ENCODE measurements around the gene THEM5. TPM values are rescaled to one million over a fixed set of nuclear protein-coding genes. Genes with fewer than 3 reads are reported as not detected.

THEM5 gene
- total RNA-seq, 1 experiment from 2014 or later, result not detected

DNA sequence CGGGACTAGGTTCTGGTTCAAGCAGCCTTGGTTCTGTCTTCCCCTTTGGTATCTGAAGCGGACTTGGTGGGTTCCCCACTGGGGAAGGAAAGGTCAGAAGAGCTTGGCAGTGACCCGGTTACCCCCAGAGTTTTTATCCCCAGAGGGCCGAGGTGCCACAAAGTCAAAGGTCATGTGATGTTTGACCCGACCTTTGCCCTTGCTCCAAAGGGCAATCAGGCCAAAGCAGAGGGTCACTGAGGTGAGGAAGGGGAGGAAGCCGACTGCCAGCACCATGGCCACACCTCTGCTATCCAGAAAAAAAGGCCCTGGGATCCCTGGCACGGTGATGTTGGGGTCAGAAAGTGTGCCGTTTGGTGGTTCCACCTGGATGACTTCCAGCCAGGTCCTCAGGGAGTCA lies 52.7 kb downstream of the THEM5 start:
- H3K9me2 ChIP-seq (ENCODE audit: insufficient read depth), result no peaks in the 10 kb centered on the region
- no peaks in the 10 kb centered on the region for H3K36me3 ChIP-seq (ENCODE audit: low read depth)
- no peak overlapping the region for H3K4me3 ChIP-seq
- intact Hi-C loops (cut with micrococcal nuclease; ENCODE audit: unreplicated experiment), result no loop called here
- no TSS peak for BruUV-seq (replicated peaks)
- no peaks in the 10 kb centered on the region for H3F3A ChIP-seq (ENCODE audit: insufficient read depth, low read depth)
- no peak overlapping the region for H3K27ac ChIP-seq
- TF ChIP-seq, protein P1, sequence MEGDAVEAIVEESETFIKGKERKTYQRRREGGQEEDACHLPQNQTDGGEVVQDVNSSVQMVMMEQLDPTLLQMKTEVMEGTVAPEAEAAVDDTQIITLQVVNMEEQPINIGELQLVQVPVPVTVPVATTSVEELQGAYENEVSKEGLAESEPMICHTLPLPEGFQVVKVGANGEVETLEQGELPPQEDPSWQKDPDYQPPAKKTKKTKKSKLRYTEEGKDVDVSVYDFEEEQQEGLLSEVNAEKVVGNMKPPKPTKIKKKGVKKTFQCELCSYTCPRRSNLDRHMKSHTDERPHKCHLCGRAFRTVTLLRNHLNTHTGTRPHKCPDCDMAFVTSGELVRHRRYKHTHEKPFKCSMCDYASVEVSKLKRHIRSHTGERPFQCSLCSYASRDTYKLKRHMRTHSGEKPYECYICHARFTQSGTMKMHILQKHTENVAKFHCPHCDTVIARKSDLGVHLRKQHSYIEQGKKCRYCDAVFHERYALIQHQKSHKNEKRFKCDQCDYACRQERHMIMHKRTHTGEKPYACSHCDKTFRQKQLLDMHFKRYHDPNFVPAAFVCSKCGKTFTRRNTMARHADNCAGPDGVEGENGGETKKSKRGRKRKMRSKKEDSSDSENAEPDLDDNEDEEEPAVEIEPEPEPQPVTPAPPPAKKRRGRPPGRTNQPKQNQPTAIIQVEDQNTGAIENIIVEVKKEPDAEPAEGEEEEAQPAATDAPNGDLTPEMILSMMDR (conservative IDR thresholded peaks at IDR 0.05), result no peak
- no peak for TF ChIP-seq EZH2 (IDR thresholded peaks at IDR 0.05; ENCODE audit: low read depth)
- H3K4me2 ChIP-seq, result no peak overlapping the region
- H4K20me1 ChIP-seq (ENCODE audit: insufficient read depth), result no peaks in the 10 kb centered on the region
- H3K27me3 ChIP-seq (ENCODE audit: insufficient read depth, low read depth), result 0 out of 2 replicates have a peak, but pooled peaks cover 3% of the 10 kb centered on the region
- CTCF ChIA-PET, result no interaction called here
- no peak for DNase-seq
- no peak overlapping the region for H2AFZ ChIP-seq
- POLR2A ChIA-PET (ENCODE audit: unreplicated experiment), result no interaction called here
- no peaks in the 10 kb centered on the region for H3K4me1 ChIP-seq (replicated peaks; ENCODE audit: insufficient read depth)
- H3K79me2 ChIP-seq (ENCODE audit: low read depth), result no peaks in the 10 kb centered on the region
- H3K9me3 ChIP-seq (ENCODE audit: insufficient read depth, low read depth), result no peaks in the 10 kb centered on the region

DNA sequence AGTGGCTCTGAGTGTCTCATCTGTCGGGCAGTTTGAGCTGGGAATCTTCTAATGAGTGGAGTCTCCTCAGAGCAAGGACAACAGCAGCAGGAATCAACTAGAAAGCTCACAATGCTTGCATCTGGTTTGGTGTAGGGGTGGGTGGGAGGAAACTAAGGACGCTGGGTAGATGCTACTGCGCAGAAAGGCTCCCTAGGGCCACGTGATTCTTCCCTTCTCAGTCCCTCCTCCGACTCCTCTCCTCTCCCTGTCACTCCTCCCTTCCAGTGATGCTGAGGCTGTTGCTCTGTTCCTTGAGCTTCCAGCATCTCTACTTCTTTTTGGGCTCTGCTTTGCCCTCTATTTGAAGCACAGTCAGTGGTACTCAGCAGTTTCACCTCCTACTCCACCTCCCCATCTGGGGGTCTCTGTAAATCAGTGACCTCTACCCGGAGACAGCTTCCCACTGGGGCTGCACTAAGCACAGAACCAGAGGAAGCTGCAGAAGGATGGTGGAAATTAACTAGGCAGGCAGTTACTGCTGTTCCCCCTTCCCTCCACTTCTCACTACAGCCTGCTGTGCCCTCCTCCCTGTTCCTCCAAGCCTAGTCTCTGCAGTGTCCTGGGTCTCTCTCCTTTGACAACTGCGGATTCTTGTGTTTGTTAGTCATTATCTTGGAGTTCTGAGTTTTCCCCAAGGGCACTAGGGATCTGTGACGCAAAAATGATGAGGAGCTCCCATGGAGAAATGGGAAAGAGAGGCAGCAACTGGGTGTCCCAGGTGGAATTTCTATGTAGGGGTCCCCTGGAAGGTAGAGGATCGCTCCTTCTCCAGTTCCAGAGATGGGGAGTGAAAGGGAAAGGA lies 54.1 kb downstream of the THEM5 start:
- POLR2A ChIA-PET (ENCODE audit: unreplicated experiment), result interaction anchor here (0.5 kb wide), 1 partner anchor 427 kb away, joined by 3 read pairs; the partner anchor contains the start of gene SELENBP1
- CTCF ChIA-PET, result interaction anchor here (0.7 kb wide), 1 partner anchor 191 kb away, joined by 3 read pairs; no protein-coding TSS in a partner anchor
- no peaks in the 10 kb centered on the region for H3K36me3 ChIP-seq (ENCODE audit: low read depth)

DNA sequence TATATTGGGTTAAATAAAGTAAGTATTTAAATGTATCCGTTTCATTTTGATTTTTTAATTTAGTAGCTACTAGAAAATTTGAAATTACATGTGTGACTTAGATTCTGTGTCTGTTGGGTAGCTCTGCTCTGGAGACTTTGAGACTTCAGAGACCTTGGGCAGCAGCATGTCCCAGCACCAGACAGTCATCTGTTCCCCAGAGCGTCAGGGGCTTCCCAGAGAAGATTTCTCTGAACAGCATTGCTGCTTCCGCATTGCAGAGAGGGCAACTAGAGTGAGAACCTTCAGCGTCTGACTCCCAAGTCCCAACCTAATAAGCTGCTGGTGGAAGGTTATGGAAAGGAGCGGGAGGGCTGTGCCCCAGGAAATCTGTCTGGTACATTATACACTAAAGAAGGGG lies 54.9 kb downstream of the THEM5 start:
- no TSS peak for BruUV-seq (replicated peaks)
- no peaks in the 10 kb centered on the region for H3K9me3 ChIP-seq (ENCODE audit: insufficient read depth, low read depth)
- ChIA-PET POLR2A (ENCODE audit: unreplicated experiment) (interaction anchor here (0.6 kb wide), 1 partner anchor 9 kb away, joined by 3 read pairs; no protein-coding TSS in a partner anchor), CTCF (interaction anchor here (0.7 kb wide), 1 partner anchor 190 kb away, joined by 3 read pairs; no protein-coding TSS in a partner anchor)
- no peak overlapping the region for H2AFZ ChIP-seq
- H3F3A ChIP-seq (ENCODE audit: insufficient read depth, low read depth), result no peaks in the 10 kb centered on the region
- no peaks in the 10 kb centered on the region for H3K4me1 ChIP-seq (replicated peaks; ENCODE audit: insufficient read depth)
- intact Hi-C loops (cut with micrococcal nuclease; ENCODE audit: unreplicated experiment), result no loop called here
- no peak for DNase-seq
- no peaks in the 10 kb centered on the region for H4K20me1 ChIP-seq (ENCODE audit: insufficient read depth)
- no peaks in the 10 kb centered on the region for H3K9me2 ChIP-seq (ENCODE audit: insufficient read depth)
- no peaks in the 10 kb centered on the region for H3K79me2 ChIP-seq (ENCODE audit: low read depth)
- H3K27ac ChIP-seq, result no peak overlapping the region
- no peaks in the 10 kb centered on the region for H3K27me3 ChIP-seq (ENCODE audit: insufficient read depth, low read depth)
- no peak for TF ChIP-seq EZH2 (IDR thresholded peaks at IDR 0.05; ENCODE audit: low read depth)
- TF ChIP-seq, protein P1 (conservative IDR thresholded peaks at IDR 0.05), result no peak
- no peak overlapping the region for H3K4me3 ChIP-seq
- no peak overlapping the region for H3K4me2 ChIP-seq
- H3K36me3 ChIP-seq (ENCODE audit: low read depth), result no peaks in the 10 kb centered on the region

More for the DNA sequence above, 54.1 kb downstream of the THEM5 start:
- TF ChIP-seq EZH2 (IDR thresholded peaks at IDR 0.05; ENCODE audit: low read depth), result no peak
- TF ChIP-seq, protein P1 (conservative IDR thresholded peaks at IDR 0.05), result no peak
- Histone ChIP-seq H3K4me1 (replicated peaks; ENCODE audit: insufficient read depth) (no peaks in the 10 kb centered on the region), H3K27me3 (ENCODE audit: insufficient read depth, low read depth) (no peaks in the 10 kb centered on the region), H3K79me2 (ENCODE audit: low read depth) (no peaks in the 10 kb centered on the region), H3F3A (ENCODE audit: insufficient read depth, low read depth) (no peaks in the 10 kb centered on the region), H3K27ac (no peak overlapping the region), H3K4me3 (no peak overlapping the region), H3K9me3 (ENCODE audit: insufficient read depth, low read depth) (no peaks in the 10 kb centered on the region), H2AFZ (no peak overlapping the region), H3K9me2 (ENCODE audit: insufficient read depth) (no peaks in the 10 kb centered on the region), H3K4me2 (no peak overlapping the region), H4K20me1 (ENCODE audit: insufficient read depth) (no peaks in the 10 kb centered on the region)
- intact Hi-C loops (cut with micrococcal nuclease; ENCODE audit: unreplicated experiment), result no loop called here
- BruUV-seq (replicated peaks), result no TSS peak
- DNase-seq, result no peak

Other genes starting within 250 kb of the THEM5 start
- gene SNX27, start 241.7 kb downstream of the THEM5 start, total RNA-seq (2021), result 24.6 and 40.1 TPM in 2 replicates
- not detected in 2 replicates for gene CELF3, start 136.9 kb downstream of the THEM5 start, total RNA-seq (2021)
- gene RIIAD1, start 132.2 kb downstream of the THEM5 start, total RNA-seq (2021), result not detected in 2 replicates
- 80.9 and 132 TPM in 2 replicates for gene MRPL9, start 90.2 kb downstream of the THEM5 start, total RNA-seq (2021)
- 13.4 and 17.3 TPM in 2 replicates for gene TDRKH, start 63.2 kb downstream of the THEM5 start, total RNA-seq (2021)
- not detected in 2 replicates for gene LINGO4, start 48.3 kb downstream of the THEM5 start, total RNA-seq (2021)
- gene RORC, start 21.9 kb downstream of the THEM5 start, total RNA-seq (2021), result 0.35 and 0.70 TPM in 2 replicates
- 1.4 and 1.5 TPM in 2 replicates for gene C2CD4D, start 13.9 kb downstream of the THEM5 start, total RNA-seq (2021)
- gene THEM4, start 55.8 kb upstream of the THEM5 start, total RNA-seq (2021), result 24.1 and 41.4 TPM in 2 replicates
- 966 and 1,436 TPM in 2 replicates for gene S100A10, start 140.1 kb upstream of the THEM5 start, total RNA-seq (2021)
- 578 and 868 TPM in 2 replicates for gene S100A11, start 183.3 kb upstream of the THEM5 start, total RNA-seq (2021)
- not detected in 2 replicates for gene TCHHL1, start 235.4 kb upstream of the THEM5 start, total RNA-seq (2021)

Data from PC-9 (cell line).